T-cell (primary cell): ENCODE results near the gene PER2. TPM values are rescaled to one million over a fixed set of nuclear protein-coding genes. Genes with fewer than 3 reads are reported as not detected.

Experiments used
- ATAC-seq, 4 experiments: fragments of 200-7000 bp in 3 of 4; fragments of 150-1000 bp in 1 of 4; cut with Tn5 transposase; replicated peaks in 1 of 4; 1 replicate in 3 of 4; 2 replicates in 1 of 4; pipeline ENCODE4 v1.10.0; 2021; ENCODE audit warnings: moderate library complexity in 3 of 4, mild to moderate bottlenecking in 2 of 4, moderate number of reproducible peaks in 1 of 4
- CTCF ChIA-PET, 2 donors: fragments of 300-600 bp; sonication (Branson Sonifier 250); formaldehyde crosslinking; loops; one replicate each; lab custom pipeline; 2022; ENCODE audit warnings: antibody characterized with exemption in 2 of 2; lab: Charles Lee
- POLR2A ChIA-PET, 2 donors: fragments of 300-600 bp; sonication (Branson Sonifier 250); formaldehyde crosslinking; loops; one replicate each; lab custom pipeline; 2022; ENCODE audit warnings: antibody characterized with exemption in 2 of 2; lab: Charles Lee
- DNase-seq, 35 experiments: peaks; one replicate each; pipeline versions ENCODE4 v3.0.0 to v3.0.0-alpha.2; 2013 to 2023
- H3K27ac ChIP-seq: one replicate; pipeline ENCODE4 v1.5.1; 2013; ENCODE audit warnings: low read length
- H3K27me3 ChIP-seq, 2 experiments: replicated peaks in 1 of 2; 1 replicate in 1 of 2; 2 replicates in 1 of 2; pipeline versions ENCODE4 v1.6.1 to v1.7.0; 2013; ENCODE audit warnings: low read length in 1 of 2, mixed read lengths in 1 of 2; ENCODE audit not compliant: control insufficient read depth in 2 of 2, insufficient read depth in 2 of 2; ENCODE audit errors: extremely low read depth in 1 of 2
- H3K36me3 ChIP-seq, 2 donors: 1 replicate in 1 of 2; 2 replicates in 1 of 2; pipeline versions ENCODE4 v1.6.1 to v1.7.0; 2013; ENCODE audit warnings: low read length in 1 of 2; ENCODE audit not compliant: control insufficient read depth in 2 of 2, insufficient read depth in 1 of 2; ENCODE audit errors: extremely low read depth in 1 of 2
- H3K4me1 ChIP-seq, 2 experiments: 1 replicate in 1 of 2; 2 replicates in 1 of 2; pipeline versions ENCODE4 v1.6.1 to v1.7.0; 2013; ENCODE audit warnings: low read length in 2 of 2, mixed read lengths in 1 of 2; ENCODE audit not compliant: insufficient read depth in 2 of 2, control insufficient read depth in 1 of 2; ENCODE audit errors: extremely low read depth in 1 of 2
- H3K4me3 ChIP-seq, 2 donors: 1 replicate in 1 of 2; 2 replicates in 1 of 2; pipeline versions ENCODE4 v1.5.1 to v1.7.0; 2013; ENCODE audit warnings: mild to moderate bottlenecking in 2 of 2, low read length in 1 of 2, moderate library complexity in 1 of 2; ENCODE audit not compliant: control insufficient read depth in 1 of 2; ENCODE audit errors: extremely low read depth in 1 of 2
- H3K9me3 ChIP-seq: 2 replicates; pipeline ENCODE4 v1.7.0; 2013
- H3K27ac Mint-ChIP-seq, 2 donors: one replicate each; pipeline ENCODE4 v1.8.0; 2020 to 2021; ENCODE audit warnings: mild to moderate bottlenecking in 2 of 2, mixed read lengths in 2 of 2
- H3K27me3 Mint-ChIP-seq, 2 donors: one replicate each; pipeline ENCODE4 v1.8.0; 2021 to 2022; ENCODE audit warnings: mixed read lengths in 2 of 2
- H3K36me3 Mint-ChIP-seq: one replicate; pipeline ENCODE4 v1.8.0; 2021; ENCODE audit warnings: mixed read lengths
- H3K4me1 Mint-ChIP-seq, 3 donors: one replicate each; pipeline ENCODE4 v1.8.0; 2020 to 2022; ENCODE audit warnings: mixed read lengths in 3 of 3, mild to moderate bottlenecking in 1 of 3
- H3K4me3 Mint-ChIP-seq, 3 donors: one replicate each; pipeline ENCODE4 v1.8.0; 2020 to 2022; ENCODE audit warnings: mild to moderate bottlenecking in 3 of 3, mixed read lengths in 3 of 3, moderate library complexity in 3 of 3
- H3K9me3 Mint-ChIP-seq, 3 donors: one replicate each; pipeline ENCODE4 v1.8.0; 2020 to 2022; ENCODE audit warnings: mixed read lengths in 3 of 3
- WGBS: methylation state at CpG from one replicate; pipeline ENCODE4 v1.1.5; 2013; ENCODE audit warnings: missing lambda C conversion rate; ENCODE audit not compliant: insufficient coverage; 5-methylcytosine and 5-hydroxymethylcytosine counted together
- total RNA-seq, 35 experiments: library from RNA in 6 of 35; stranded (reverse) in 6 of 35; fragments of 120-200 nt in 1 of 35; gene quantifications; one replicate each; pipeline versions ENCODE4 v1.2.1 to v1.2.4 and lab custom pipeline; 2013 to 2026

PER2 gene
- total RNA-seq, 5 donors from 2014 or later (not counting 1 experiment from before 2014, with no cell fraction given): 9.3 to 24.5 (median 13.0) TPM

- Mint-ChIP-seq H3K9me3 (no peaks in the 10 kb centered on the region), H3K27ac (no peak overlapping the region), H3K27me3 (peaks cover 12 to 19% of the 10 kb centered on the region in 2 donors), H3K36me3 (no peaks in the 10 kb centered on the region), H3K4me1 (peaks cover 5 to 11% (median 5%) of the 10 kb centered on the region in 3 donors), H3K4me3 (peak overlapping the region; percentile 52 to 87 (median 62))
- Histone ChIP-seq H3K4me3 (peak overlapping the region; percentile 8 to 62), H3K4me1 (peaks cover 0 to 28% of the 10 kb centered on the region in 2 experiments), H3K9me3 (no peaks in the 10 kb centered on the region), H3K27ac (no peak overlapping the region), H3K27me3 (peaks cover 17 to 48% of the 10 kb centered on the region in 2 experiments), H3K36me3 (no peaks in the 10 kb centered on the region)
- ATAC-seq (peak; percentile 38 to 59 (median 52)), DNase-seq (peak in 31 of 35 experiments; percentile 16 to 65 (median 36))
- WGBS: 23% methylated on average over 73 of the region's 75 CpGs
- ChIA-PET CTCF (no interaction called here), POLR2A (interaction anchor here in 1 of 2 donors (0.7 kb wide), 1 partner anchor 38 kb away, joined by 6 read pairs; no protein-coding TSS in a partner anchor)
These were observed 49.5 kb downstream of the PER2 start for GRCh38 chr2:238238766-238239542.

- Histone ChIP-seq H3K27me3 (peaks cover 18 to 48% of the 10 kb centered on the region in 2 experiments), H3K36me3 (no peaks in the 10 kb centered on the region), H3K4me1 (peaks cover 0 to 28% of the 10 kb centered on the region in 2 experiments), H3K27ac (no peak overlapping the region), H3K4me3 (no peak overlapping the region), H3K9me3 (no peaks in the 10 kb centered on the region)
- 100% methylated on average over 1 of the region's 5 CpGs for WGBS
- ChIA-PET CTCF (no interaction called here), POLR2A (no interaction called here)
- Mint-ChIP-seq H3K27me3 (peaks cover 12 to 23% of the 10 kb centered on the region in 2 donors), H3K4me3 (peak overlapping the region; percentile 40 to 66 (median 57)), H3K9me3 (no peaks in the 10 kb centered on the region), H3K36me3 (no peaks in the 10 kb centered on the region), H3K27ac (no peak overlapping the region), H3K4me1 (peaks cover 8 to 15% (median 10%) of the 10 kb centered on the region in 3 donors)
- ATAC-seq (no peak), DNase-seq (no peak)
These were observed 50.1 kb downstream of the PER2 start for GRCh38 chr2:238238311-238238765.

GRCh38 chr2:238237431-238238135 is 50.8 kb downstream of the PER2 start:
- POLR2A ChIA-PET: no interaction called here
- H3K4me1 ChIP-seq: peaks cover 0 to 28% of the 10 kb centered on the region in 2 experiments
- Mint-ChIP-seq H3K4me3 (peak overlapping the region in 2 of 3 donors; percentile 40 to 57), H3K4me1 (peaks cover 8 to 15% (median 13%) of the 10 kb centered on the region in 3 donors), H3K9me3 (no peaks in the 10 kb centered on the region), H3K36me3 (no peaks in the 10 kb centered on the region), H3K27ac (no peak overlapping the region), H3K27me3 (peaks cover 12 to 24% of the 10 kb centered on the region in 2 donors)
- ATAC-seq: no peak
- H3K27ac ChIP-seq: no peak overlapping the region
- 86% methylated on average over 8 of the region's 11 CpGs for WGBS
- no peaks in the 10 kb centered on the region for H3K36me3 ChIP-seq
- CTCF ChIA-PET: no interaction called here
- no peak overlapping the region for H3K4me3 ChIP-seq
- H3K9me3 ChIP-seq: no peaks in the 10 kb centered on the region
- H3K27me3 ChIP-seq: peaks cover 18 to 48% of the 10 kb centered on the region in 2 experiments
- DNase-seq: peak in 1 of 35 experiments; percentile 5

- peaks cover 13 to 23% (median 21%) of the 10 kb centered on the region in 3 donors for H3K4me1 Mint-ChIP-seq
- H3K36me3 Mint-ChIP-seq: no peaks in the 10 kb centered on the region
- Histone ChIP-seq H3K27me3 (peaks cover 18 to 51% of the 10 kb centered on the region in 2 experiments), H3K36me3 (no peaks in the 10 kb centered on the region), H3K27ac (no peak overlapping the region), H3K4me3 (no peak overlapping the region), H3K9me3 (no peaks in the 10 kb centered on the region), H3K4me1 (peaks cover 0 to 32% of the 10 kb centered on the region in 2 experiments)
- H3K27me3 Mint-ChIP-seq: peaks cover 12 to 24% of the 10 kb centered on the region in 2 donors
- WGBS: 86% methylated on average over 3 of the region's 4 CpGs
- no peak overlapping the region for H3K27ac Mint-ChIP-seq
- ATAC-seq (no peak), DNase-seq (no peak)
- H3K9me3 Mint-ChIP-seq: no peaks in the 10 kb centered on the region
- ChIA-PET POLR2A (no interaction called here), CTCF (no interaction called here)
- no peak overlapping the region for H3K4me3 Mint-ChIP-seq
These were observed 51.8 kb downstream of the PER2 start for GRCh38 chr2:238236571-238236970.

GRCh38 chr2:238235856-238236255 is 52.6 kb downstream of the PER2 start:
- POLR2A ChIA-PET: no interaction called here
- H3K27ac Mint-ChIP-seq: no peak overlapping the region

GRCh38 chr2:238235331-238235732 is 53.1 kb downstream of the PER2 start:
- H3K27ac Mint-ChIP-seq: no peak overlapping the region
- peaks cover 22 to 34% (median 30%) of the 10 kb centered on the region in 3 donors for H3K4me1 Mint-ChIP-seq
- DNase-seq: no peak
- H3K27ac ChIP-seq: no peak overlapping the region
- no peaks in the 10 kb centered on the region for H3K36me3 ChIP-seq
- H3K4me3 Mint-ChIP-seq: peak overlapping the region; percentile 60 to 74 (median 67)
- ChIA-PET CTCF (no interaction called here), POLR2A (no interaction called here)
- H3K36me3 Mint-ChIP-seq: no peaks in the 10 kb centered on the region
- 65% methylated on average over 11 of the region's 11 CpGs for WGBS
- H3K4me3 ChIP-seq: no peak overlapping the region
- H3K4me1 ChIP-seq: peaks cover 5 to 32% of the 10 kb centered on the region in 2 experiments
- no peak for ATAC-seq
- H3K9me3 Mint-ChIP-seq: no peaks in the 10 kb centered on the region
- peaks cover 12 to 28% of the 10 kb centered on the region in 2 donors for H3K27me3 Mint-ChIP-seq
- H3K9me3 ChIP-seq: no peaks in the 10 kb centered on the region
- H3K27me3 ChIP-seq: peaks cover 18 to 54% of the 10 kb centered on the region in 2 experiments

More at GRCh38 chr2:238235856-238236255, 52.6 kb downstream of the PER2 start:
- DNase-seq: no peak
- CTCF ChIA-PET: no interaction called here
- Histone ChIP-seq H3K36me3 (no peaks in the 10 kb centered on the region), H3K9me3 (no peaks in the 10 kb centered on the region), H3K27ac (no peak overlapping the region), H3K4me3 (no peak overlapping the region), H3K4me1 (peaks cover 4 to 35% of the 10 kb centered on the region in 2 experiments), H3K27me3 (peaks cover 18 to 56% of the 10 kb centered on the region in 2 experiments)
- WGBS: 92% methylated on average over 6 of the region's 7 CpGs
- no peak for ATAC-seq
- H3K27me3 Mint-ChIP-seq: peaks cover 12 to 24% of the 10 kb centered on the region in 2 donors
- H3K36me3 Mint-ChIP-seq: no peaks in the 10 kb centered on the region
- H3K4me1 Mint-ChIP-seq: peaks cover 18 to 30% (median 26%) of the 10 kb centered on the region in 3 donors
- peak overlapping the region in 2 of 3 donors; percentile 3 to 67 for H3K4me3 Mint-ChIP-seq
- no peaks in the 10 kb centered on the region for H3K9me3 Mint-ChIP-seq
